Fibroblast of peridontal ligament (primary cell): Measurements from ENCODE around the gene NPL.

Experiments used
- DNase-seq: peaks from one replicate; pipeline ENCODE4 v3.0.0-alpha.2; 2010; ENCODE audit errors: extremely low read depth

NPL gene

DNA sequence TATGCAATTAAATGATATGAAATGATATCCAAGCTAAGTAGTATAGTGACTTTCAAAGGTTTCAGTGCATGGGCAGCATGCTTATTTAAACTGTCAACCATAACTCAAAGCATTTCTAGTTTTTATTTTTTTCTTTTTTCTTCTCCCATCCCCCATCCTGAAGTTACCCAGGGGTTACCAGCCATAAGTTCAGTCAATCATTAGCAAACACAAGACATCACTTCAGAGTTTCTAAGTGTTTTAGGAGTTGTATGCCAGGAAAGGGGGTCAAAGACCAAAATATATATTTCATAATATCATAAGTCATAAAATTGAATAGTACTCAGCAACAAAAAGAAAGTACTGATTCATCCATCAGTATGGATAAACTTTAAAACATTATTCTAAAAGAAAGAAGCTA is 78.3 kb downstream of the NPL start:
- DNase-seq: no peak

- no peak for DNase-seq
Measured at GRCh38 chr1:182869241-182869666, 79.7 kb downstream of the NPL start.

- DNase-seq: no peak
Measured at GRCh38 chr1:182872881-182873280, 83.3 kb downstream of the NPL start.

GRCh38 chr1:182875889-182876288 is 86.3 kb downstream of the NPL start:
- no peak for DNase-seq

GRCh38 chr1:182877331-182877730 is 87.8 kb downstream of the NPL start:
- no peak for DNase-seq

DNA sequence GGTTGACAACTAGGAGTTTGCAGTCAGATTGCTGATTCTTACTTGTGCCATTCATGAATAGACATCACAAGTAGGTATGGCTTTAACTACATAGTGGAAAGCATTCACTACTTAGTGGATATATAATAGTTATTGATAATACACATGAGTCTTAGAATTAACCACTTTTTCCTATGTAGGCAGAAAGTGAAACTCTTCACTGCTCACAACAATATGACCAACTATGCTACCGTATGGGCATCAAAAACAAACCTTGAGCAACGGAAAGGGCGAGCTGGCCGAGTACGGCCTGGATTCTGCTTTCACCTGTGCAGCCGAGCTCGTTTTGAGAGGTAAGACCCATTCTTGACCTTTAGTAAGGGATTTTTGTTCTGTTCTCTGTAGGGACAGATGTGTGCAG is 88.3 kb downstream of the NPL start:
- DNase-seq: no peak
